ENCODE data around the gene MRPL24.

DNA sequence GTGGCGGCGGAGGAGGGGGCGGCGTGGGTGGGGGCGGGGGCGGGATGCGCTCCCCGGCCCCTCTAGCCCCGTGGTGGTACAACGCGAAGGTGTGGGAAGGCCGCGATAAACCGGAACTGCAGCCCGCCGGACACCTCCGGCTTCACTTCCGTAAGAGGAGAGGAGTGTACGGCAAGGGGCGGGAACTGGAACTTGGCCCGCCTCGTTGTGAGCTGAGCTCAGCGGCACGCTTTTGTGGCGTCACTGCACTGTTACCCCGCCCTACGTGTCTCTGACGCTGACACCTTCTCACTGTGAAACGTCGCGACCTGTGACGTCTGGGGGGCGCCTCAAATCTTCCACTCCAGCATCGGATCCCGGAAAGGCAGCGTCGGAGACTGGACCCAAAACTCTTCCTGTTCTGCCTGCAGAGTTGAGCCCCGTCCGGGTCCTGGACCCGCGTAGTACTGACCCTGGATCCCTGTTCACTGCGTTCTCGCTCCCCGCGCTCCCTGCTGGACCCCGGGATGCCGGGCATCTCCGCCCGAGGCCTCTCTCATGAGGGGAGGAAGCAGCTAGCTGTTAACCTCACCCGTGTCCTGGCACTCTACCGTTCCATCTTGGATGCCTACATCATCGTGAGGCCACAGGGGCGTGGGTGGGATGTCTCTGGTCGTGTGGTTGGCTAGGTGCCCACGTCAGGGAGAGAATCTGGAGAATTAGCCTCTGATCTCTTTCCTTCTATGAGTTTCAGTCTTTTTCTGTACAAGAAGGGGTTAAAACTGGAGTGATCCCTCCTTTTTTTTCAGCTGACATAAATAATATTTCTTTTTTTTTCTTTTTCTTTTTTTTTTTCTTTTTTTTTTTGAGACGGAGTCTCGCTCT lies 12.1 kb downstream of the MRPL24 start, which contains the start of gene ISG20L2:
- TF ChIP-seq, protein P1, sequence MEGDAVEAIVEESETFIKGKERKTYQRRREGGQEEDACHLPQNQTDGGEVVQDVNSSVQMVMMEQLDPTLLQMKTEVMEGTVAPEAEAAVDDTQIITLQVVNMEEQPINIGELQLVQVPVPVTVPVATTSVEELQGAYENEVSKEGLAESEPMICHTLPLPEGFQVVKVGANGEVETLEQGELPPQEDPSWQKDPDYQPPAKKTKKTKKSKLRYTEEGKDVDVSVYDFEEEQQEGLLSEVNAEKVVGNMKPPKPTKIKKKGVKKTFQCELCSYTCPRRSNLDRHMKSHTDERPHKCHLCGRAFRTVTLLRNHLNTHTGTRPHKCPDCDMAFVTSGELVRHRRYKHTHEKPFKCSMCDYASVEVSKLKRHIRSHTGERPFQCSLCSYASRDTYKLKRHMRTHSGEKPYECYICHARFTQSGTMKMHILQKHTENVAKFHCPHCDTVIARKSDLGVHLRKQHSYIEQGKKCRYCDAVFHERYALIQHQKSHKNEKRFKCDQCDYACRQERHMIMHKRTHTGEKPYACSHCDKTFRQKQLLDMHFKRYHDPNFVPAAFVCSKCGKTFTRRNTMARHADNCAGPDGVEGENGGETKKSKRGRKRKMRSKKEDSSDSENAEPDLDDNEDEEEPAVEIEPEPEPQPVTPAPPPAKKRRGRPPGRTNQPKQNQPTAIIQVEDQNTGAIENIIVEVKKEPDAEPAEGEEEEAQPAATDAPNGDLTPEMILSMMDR (conservative IDR thresholded peaks at IDR 0.05), result no peak
- TF ChIP-seq EZH2 (IDR thresholded peaks at IDR 0.05; ENCODE audit: low read depth), result no peak

Data from PC-9 (cell line).